HTERT RPE-1 (cell line): ENCODE results near the gene MCM9.

Source experiments
- in situ Hi-C: fragments of 300-500 bp; cut with MboI; formaldehyde crosslinking; loops from 4 replicates; pipeline ENCODE4 v1.14.3; 2020; ENCODE audit warnings: low sequenced_read_pairs

The MCM9 gene

DNA sequence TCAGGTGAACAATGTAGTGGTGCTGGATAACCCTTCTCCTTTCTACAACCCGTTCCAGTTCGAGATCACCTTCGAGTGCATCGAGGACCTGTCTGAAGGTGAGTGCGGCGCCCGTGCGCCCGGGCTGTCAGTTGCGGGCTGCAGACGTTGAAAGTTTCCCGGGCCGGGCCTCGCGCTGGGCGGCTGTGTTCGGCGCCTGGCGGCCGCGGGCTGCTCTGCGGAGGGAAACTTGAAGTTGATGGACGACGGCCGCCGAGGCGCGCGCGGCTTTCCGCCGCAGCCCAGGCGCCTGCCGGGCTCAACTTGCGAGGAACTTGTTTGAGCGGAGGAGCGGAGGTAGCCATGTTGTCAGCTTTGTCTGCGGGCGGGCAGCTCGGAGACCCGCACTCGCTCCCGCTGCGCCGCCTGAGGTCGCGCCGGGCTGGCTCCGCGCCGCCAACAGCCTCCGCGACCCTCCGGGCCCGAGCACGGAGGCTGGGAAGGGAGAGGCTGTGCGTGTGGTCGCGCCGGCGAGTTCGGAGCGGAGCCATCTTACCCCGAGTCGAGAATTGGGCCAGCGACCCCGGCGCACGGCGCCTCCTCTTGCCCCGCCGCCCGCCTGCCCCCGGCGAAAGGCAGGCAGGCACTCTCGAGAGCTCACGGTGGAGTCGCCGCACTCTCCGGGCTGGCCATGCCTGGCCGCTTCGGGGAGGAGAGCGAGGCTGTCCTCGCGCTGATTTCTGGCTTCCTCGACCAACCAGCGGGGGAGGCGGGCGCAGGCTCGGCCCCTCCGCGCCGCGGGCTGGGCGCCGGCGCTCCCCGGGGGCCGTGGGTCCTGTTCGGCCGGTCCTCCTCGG, 40.3 kb downstream of the MCM9 start:
- in situ Hi-C loops: no loop called here

- in situ Hi-C loops: no loop called here
Observed at GRCh38 chr6:118893807-118894424, 41.0 kb downstream of the MCM9 start, which contains the start of gene ASF1A. Gene ASF1A, plus strand, starts transcription at chr6:118894152. Its CDS starts 262 bp downstream, at chr6:118894414.

- in situ Hi-C loops: no loop called here
Observed at GRCh38 chr6:118893064-118893806, 41.7 kb downstream of the MCM9 start.

GRCh38 chr6:118892355-118892991, 42.5 kb downstream of the MCM9 start:
- in situ Hi-C loops: no loop called here

- in situ Hi-C loops: no loop called here
Observed at GRCh38 chr6:118890997-118891790, 43.8 kb downstream of the MCM9 start.

DNA sequence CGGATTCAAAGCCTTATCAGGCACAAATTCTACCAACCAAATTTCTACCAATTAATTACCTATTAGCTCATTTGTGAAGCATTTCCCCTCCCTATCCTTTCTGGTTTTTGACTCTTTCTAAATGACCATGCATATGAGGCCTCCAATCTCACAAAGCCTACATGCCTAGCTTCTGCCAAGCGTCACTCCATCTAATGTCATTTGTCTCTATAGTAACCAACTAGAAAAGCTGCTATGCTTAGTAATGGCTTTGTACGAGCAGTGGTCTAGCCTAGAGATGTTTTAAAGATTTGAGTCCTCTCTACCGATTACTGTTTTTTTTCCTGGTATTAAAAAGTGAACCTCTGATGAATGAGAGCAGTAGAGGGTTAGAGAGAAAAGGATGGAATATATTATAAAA, 45.8 kb downstream of the MCM9 start:
- in situ Hi-C loops: no loop called here

GRCh38 chr6:118886641-118887040, 48.3 kb downstream of the MCM9 start:
- in situ Hi-C loops: no loop called here

DNA sequence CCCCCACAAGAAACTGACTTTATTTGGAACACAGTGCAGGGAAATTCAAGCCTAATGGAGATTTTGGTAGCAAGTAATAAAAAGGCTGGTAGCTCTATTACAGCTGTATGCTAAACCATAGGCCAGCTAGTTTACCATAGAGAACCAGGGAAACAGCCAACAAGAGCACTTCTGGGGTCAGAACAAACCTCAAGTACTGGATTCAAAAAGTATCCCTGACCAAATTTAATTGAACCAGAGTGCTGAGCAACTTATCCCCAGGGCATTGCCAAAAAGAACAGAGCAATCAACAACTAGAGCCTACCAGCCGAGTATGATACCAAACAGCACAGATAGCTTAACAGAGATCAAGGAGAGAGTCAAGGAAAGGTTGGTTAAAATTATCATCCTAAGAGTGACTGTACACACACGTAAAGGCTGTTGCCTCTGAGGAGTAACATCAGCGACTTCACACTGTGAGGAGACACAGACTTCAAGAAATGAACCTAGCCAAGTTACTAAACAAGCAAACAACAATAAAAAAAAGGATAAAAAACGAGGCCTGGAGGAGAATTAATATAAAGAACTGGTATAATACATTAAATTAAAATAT, 52.5 kb downstream of the MCM9 start:
- in situ Hi-C loops: no loop called here

DNA sequence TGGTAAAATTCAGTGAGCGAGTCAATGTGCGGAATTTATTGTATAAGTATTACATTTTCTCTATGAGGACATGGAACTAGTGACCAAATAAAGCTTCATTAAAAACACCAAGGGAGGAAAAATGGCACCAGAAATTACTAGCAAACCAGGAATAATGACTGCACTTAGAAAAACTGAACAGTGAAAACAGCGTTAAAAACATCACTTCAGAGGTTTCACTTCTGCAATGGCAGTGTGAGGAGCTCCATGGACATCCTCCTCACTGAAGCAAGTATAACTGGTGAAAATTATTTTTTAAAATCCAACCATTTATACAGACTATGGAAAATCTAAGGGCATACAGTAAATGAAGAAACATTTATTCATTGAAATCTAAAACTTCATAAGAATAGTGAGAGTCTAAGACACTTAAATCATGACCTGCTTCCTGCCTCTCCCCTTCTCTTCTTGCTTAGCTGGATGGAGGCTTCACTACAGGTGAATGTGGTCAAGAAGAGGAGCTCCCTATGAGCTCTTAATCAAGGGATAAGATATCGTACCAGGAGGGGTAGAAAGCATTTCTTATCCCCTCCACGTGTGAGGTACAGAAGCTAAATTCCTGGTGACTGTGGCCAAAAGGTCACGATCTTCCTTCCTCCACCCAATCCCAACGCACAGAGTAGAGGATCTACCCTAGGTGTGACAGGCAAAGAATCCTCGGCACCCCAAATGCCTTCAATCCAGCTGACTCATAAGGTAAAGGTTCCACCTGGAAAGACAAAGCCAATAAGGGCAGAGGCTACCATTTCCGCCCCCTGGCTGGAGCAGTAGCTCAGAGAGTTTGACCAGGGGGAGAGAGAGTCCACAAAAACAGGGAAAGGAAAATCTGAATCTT, 53.3 kb downstream of the MCM9 start:
- in situ Hi-C loops: no loop called here

DNA sequence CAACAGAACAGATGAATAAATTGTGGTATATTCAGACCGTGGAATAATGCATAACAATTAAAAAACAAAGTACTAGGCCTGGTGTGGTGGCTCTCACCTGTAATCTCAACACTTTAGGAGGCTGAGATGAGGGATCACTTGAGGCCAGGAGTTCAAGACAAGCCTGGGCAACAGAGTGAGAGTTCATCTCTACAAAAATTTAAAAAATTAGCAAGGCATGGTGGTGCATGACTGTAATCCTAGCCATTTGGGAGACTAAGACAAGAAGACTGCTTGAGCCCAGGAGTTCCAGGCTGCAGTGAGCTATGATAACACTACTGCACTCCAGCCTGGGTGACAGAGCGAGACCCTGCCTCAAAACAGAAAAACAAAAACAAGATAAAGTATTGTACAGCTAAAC, 57.2 kb downstream of the MCM9 start:
- in situ Hi-C loops: no loop called here

GRCh38 chr6:118876814-118877213, 58.1 kb downstream of the MCM9 start:
- in situ Hi-C loops: no loop called here

DNA sequence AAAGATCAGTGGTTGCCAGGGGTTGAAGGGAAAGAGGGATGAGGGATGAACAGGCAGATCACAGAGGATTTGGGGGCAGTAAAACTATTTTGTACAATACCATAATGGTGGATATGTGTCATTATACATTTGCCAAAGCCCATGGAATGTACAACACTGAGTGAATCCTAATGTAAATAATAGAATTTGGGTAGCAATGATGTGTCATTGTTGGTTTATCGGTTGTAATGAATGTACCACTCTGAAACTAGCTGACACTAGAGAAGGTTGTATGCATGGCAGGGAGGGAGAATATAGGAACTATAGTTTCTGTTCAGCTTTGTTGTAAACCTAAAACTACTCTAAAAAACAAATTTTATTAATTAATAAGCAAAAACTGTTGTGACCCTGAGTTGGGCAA, 58.8 kb downstream of the MCM9 start:
- in situ Hi-C loops: no loop called here

- in situ Hi-C loops: no loop called here
Observed at GRCh38 chr6:118875672-118876071, 59.3 kb downstream of the MCM9 start.

DNA sequence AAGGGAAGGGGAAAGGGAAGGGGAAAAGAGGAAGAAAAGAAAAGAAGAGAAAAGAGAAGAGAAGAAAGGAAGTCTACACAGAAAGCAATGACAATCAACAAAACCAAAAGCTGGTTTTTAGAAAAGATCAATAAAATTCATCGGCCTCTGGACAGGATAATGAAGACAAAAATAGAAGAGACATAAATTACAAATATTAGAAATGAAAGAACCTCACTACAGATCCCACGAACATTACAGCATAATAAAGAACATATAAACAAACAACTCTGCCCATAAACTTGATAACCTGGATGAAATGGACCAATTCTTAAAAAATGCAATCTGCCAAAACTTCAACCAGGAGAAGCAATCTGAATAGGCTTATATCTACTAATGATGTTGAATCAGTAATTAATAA, 61.7 kb downstream of the MCM9 start:
- in situ Hi-C loops: no loop called here

DNA sequence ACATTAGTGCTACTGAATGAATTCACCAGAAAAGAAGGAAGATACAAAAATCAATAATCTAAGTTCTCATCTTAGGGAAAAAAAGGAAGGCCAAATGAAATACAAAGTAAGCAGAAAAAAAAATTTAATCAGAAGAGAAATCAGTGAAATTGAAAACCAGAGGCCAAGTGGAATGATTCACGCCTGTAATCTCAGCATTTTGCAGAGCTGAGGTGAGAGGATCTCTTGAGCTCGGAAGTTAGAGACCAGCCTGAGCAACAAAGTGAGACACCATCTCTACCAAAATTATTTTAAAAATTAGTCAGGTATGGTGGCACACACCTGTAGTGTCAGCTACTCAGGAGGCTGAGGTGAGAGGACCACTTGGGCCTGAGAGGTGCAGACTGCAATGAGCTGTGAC, 62.2 kb downstream of the MCM9 start:
- in situ Hi-C loops: no loop called here

DNA sequence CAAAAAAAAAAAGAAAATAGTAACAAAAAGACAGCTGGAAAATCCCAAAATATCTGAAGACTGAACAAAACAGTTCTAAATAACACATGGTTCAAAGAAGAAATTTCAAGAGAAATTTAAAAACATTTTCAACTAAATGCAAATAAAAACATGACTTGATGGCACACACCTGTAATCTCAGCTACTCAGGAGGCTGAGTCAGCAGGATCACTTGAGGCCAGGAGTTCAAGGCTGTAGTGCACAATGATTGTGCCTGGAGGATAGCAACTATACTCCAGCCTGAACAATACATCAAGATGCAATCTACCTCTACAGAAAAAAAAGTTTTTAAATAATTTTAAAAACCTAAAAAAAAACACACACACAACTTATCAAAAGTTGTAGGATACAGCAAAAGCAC, 62.6 kb downstream of the MCM9 start:
- in situ Hi-C loops: no loop called here

DNA sequence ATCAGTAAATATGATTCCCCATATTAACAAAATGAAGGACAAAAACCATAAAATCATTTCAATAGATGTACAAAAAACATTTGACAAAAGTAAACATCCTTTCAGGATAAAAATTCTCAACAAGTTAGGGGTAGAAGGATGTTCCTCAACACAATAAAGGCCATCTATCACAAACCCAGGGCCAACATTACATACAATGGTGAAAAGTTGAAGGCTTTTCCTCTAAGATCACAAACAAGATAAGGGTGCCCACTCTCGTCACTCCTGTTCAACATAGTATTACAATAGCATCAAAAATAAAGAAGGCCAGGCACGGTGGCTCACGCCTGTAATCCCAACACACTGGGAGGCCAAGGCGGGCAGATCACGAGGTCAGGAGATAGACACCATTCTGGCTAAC, 63.6 kb downstream of the MCM9 start:
- in situ Hi-C loops: no loop called here

- in situ Hi-C loops: no loop called here
Observed at GRCh38 chr6:118869894-118870589, 64.9 kb downstream of the MCM9 start.

DNA sequence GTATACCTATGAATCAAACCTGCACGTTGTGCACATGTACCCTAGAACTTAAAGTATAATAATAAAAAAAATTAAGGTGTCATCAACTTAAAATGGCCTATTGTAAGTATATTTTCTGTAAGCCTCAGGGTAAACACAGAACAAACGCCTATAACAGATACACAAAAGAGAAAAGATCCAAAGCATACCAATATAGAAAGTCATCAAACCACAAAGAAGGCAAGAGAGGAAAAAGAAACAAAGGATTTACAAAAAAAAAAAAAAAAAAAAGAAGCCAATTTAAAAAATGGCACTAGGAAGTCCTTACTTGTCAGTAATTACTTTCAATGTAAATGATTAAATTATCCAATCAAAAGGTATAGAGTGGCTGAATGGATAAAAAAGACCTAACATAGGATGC, 65.6 kb downstream of the MCM9 start:
- in situ Hi-C loops: no loop called here
